GM21825 (cell line): ENCODE data around the gene ZNF503.

Source experiments
- ATAC-seq: cut with Tn5 transposase; IDR thresholded peaks from one replicate; pipeline ENCODE4 v1.9.1; 2021; ENCODE audit warnings: mild to moderate bottlenecking, moderate library complexity; ENCODE audit not compliant: unreplicated experiment

ZNF503 gene

DNA sequence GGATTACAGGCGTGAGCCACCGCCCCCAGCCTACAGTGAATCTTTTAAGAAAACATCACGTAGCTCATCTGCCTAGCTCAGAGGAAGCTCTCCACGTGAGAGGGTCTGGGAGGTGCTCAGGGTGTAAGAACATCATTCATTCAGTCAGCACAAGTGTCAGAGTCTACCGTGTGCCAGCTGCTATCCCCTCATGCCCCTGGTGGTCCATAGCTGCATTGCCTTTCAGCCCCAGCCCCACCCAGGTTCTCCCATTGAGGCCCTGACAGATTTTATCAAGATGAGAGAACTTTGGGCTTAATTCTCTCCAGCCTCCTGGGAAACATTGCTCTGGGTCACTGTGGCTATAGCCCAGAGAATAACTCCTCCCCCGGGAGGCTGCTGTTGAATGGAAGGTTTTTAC, 45.1 kb downstream of the ZNF503 start:
- no peak for ATAC-seq

GRCh38 chr10:75355706-75356105, 45.9 kb downstream of the ZNF503 start:
- no peak for ATAC-seq

- ATAC-seq, result no peak
These were observed 48.4 kb downstream of the ZNF503 start for GRCh38 chr10:75353183-75353582.

GRCh38 chr10:75352650-75353049, 48.9 kb downstream of the ZNF503 start:
- ATAC-seq, result no peak

DNA sequence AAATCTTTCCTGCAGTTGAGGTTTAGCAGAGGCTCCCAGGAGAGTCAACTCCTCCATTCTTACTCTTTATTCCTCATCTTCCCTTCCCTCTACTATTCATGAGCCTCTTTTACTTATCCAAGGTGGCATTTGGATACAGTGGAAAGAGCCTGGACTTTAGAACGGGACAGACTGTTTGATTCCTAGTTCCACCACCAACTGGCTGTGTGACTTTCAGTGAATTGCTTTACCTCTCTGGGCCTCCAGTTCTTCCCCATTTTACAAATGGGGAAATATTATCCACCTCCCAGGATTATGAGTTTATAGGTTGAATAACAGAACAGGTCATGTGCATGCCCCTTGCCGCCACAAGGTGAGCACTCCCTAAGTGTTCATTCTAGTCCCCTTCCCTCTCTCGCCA, 49.9 kb downstream of the ZNF503 start:
- no peak for ATAC-seq

DNA sequence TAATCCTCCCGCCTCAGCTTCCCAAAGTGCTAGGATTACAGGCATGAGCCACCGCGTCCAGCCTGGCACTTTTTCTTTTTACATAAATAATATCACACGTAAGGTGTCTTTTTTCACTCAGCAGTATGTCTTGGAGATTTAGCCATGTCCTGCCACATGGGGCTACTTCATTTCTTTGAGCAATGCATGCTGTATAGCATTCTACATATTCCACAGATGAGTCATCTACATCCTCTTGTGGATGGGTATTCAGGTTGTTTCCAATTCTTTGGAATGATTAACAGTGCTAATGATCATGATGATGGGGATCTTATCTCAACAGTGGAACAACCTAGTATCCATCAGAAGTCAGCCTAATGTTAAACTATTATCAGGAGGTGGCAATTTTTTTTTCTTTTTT, 50.8 kb downstream of the ZNF503 start:
- ATAC-seq, result no peak
